Endodermal cell (in vitro differentiated cells): Measurements from ENCODE around the gene LRRC27. TPM values are rescaled to one million over a fixed set of nuclear protein-coding genes. Genes with fewer than 3 reads are reported as not detected.

Experiments used
- DNase-seq: peaks from one replicate; pipeline ENCODE4 v3.0.0-alpha.2; 2017
- H3K27ac ChIP-seq: 2 replicates; pipeline ENCODE4 v1.5.1; 2013; ENCODE audit warnings: mild to moderate bottlenecking, low read depth, low read length, moderate library complexity
- H3K27me3 ChIP-seq: 2 replicates; pipeline ENCODE4 v1.6.1; 2013; ENCODE audit warnings: mild to moderate bottlenecking, low read length, moderate library complexity; ENCODE audit not compliant: insufficient read depth, control insufficient read depth, poor library complexity, severe bottlenecking
- H3K36me3 ChIP-seq: 2 replicates; pipeline ENCODE4 v1.7.0; 2013; ENCODE audit warnings: mild to moderate bottlenecking, low read length, moderate library complexity; ENCODE audit not compliant: control insufficient read depth, insufficient read depth
- H3K4me1 ChIP-seq: one replicate; pipeline ENCODE4 v1.7.0; 2013; ENCODE audit warnings: low read length; ENCODE audit not compliant: control insufficient read depth, insufficient read depth
- H3K4me3 ChIP-seq: 2 replicates; pipeline ENCODE4 v1.5.1; 2013; ENCODE audit warnings: mild to moderate bottlenecking, low read length, moderate library complexity
- H3K9ac ChIP-seq: 2 replicates; pipeline ENCODE4 v1.6.1; 2013; ENCODE audit warnings: mild to moderate bottlenecking, low read length, moderate library complexity; ENCODE audit not compliant: poor library complexity, severe bottlenecking; ENCODE audit errors: extremely low read depth
- H3K9me3 ChIP-seq: 2 replicates; pipeline ENCODE4 v1.6.1; 2013; ENCODE audit warnings: mild to moderate bottlenecking, low read length, moderate library complexity; ENCODE audit not compliant: control insufficient read depth
- H3K27ac Mint-ChIP-seq: 2 replicates; pipeline ENCODE4 v1.8.0; 2020; ENCODE audit warnings: mixed read lengths
- H3K27me3 Mint-ChIP-seq: 2 replicates; pipeline ENCODE4 v1.8.0; 2021; ENCODE audit warnings: mild to moderate bottlenecking, mixed read lengths; ENCODE audit not compliant: insufficient read depth
- H3K36me3 Mint-ChIP-seq: 2 replicates; pipeline ENCODE4 v1.8.0; 2020; ENCODE audit warnings: low read depth, mixed read lengths
- H3K4me1 Mint-ChIP-seq: 2 replicates; pipeline ENCODE4 v1.8.0; 2020; ENCODE audit warnings: mixed read lengths
- H3K4me3 Mint-ChIP-seq: 2 replicates; pipeline ENCODE4 v1.8.0; 2020; ENCODE audit warnings: mild to moderate bottlenecking, moderate library complexity, mixed read lengths
- H3K9me3 Mint-ChIP-seq: 2 replicates; pipeline ENCODE4 v1.8.0; 2020; ENCODE audit warnings: mild to moderate bottlenecking, mixed read lengths
- CTCF ChIP-seq: fragments of 200-600 bp; sonication (generic); conservative IDR thresholded peaks from 2 replicates; pipeline ENCODE4 v1.5.0; 2021; ENCODE audit warnings: antibody characterized with exemption, mild to moderate bottlenecking
- WGBS, 2 experiments: methylation state at CpG; one replicate each; pipeline versions ENCODE4 v1.1.5 to v1.1.7; 2013; ENCODE audit warnings: missing lambda C conversion rate in 2 of 2, mixed read lengths in 1 of 2; ENCODE audit not compliant: insufficient coverage in 1 of 2, insufficient read length in 1 of 2; 5-methylcytosine and 5-hydroxymethylcytosine counted together
- total RNA-seq, 2 donors: library from RNA; stranded (reverse); fragmentation: NEBNext Ultra II Directional in 1 of 2; extraction: Animal tissue kit (Norgen Biotek cat#: 25700) in 1 of 2; gene quantifications; 2 replicates in 1 of 2; 3 replicates in 1 of 2; pipeline ENCODE4 v1.2.1, GENCODE V29; 2021

LRRC27 gene
- total RNA-seq, 2 donors from 2014 or later, result 10.3 to 14.6 TPM

GRCh38 chr10:132309879-132310591 is 22.0 kb upstream of the LRRC27 start:
- H3K4me3 Mint-ChIP-seq, result no peak overlapping the region
- H3K9me3 Mint-ChIP-seq, result peaks cover 31% of the 10 kb centered on the region
- peaks cover 14% of the 10 kb centered on the region for H3K9me3 ChIP-seq
- H3K27me3 Mint-ChIP-seq, result peaks cover 70% of the 10 kb centered on the region
- H3K4me1 ChIP-seq, result no peaks in the 10 kb centered on the region
- H3K4me3 ChIP-seq, result no peak overlapping the region
- no peak for TF ChIP-seq CTCF
- WGBS, 2 experiments, result 92 to 94% methylated on average over 2 to 7 of the region's 7 CpGs
- peaks cover 59% of the 10 kb centered on the region for H3K27me3 ChIP-seq
- no peak overlapping the region for H3K27ac ChIP-seq
- H3K27ac Mint-ChIP-seq, result no peak overlapping the region
- H3K36me3 Mint-ChIP-seq, result peaks cover 8% of the 10 kb centered on the region
- no peak overlapping the region for H3K9ac ChIP-seq
- peaks cover 1% of the 10 kb centered on the region for H3K4me1 Mint-ChIP-seq
- no peak for DNase-seq
- H3K36me3 ChIP-seq, result no peaks in the 10 kb centered on the region

GRCh38 chr10:132310701-132311337 is 21.2 kb upstream of the LRRC27 start:
- no peak overlapping the region for H3K4me3 Mint-ChIP-seq
- H3K36me3 Mint-ChIP-seq, result peaks cover 5% of the 10 kb centered on the region
- no peak for TF ChIP-seq CTCF
- H3K27me3 Mint-ChIP-seq, result peaks cover 62% of the 10 kb centered on the region
- H3K9me3 Mint-ChIP-seq, result peaks cover 28% of the 10 kb centered on the region
- Histone ChIP-seq H3K27me3 (peaks cover 53% of the 10 kb centered on the region), H3K9me3 (peaks cover 10% of the 10 kb centered on the region), H3K27ac (no peak overlapping the region), H3K4me1 (no peaks in the 10 kb centered on the region), H3K36me3 (no peaks in the 10 kb centered on the region), H3K9ac (no peak overlapping the region), H3K4me3 (no peak overlapping the region)
- H3K27ac Mint-ChIP-seq, result no peak overlapping the region
- peaks cover 1% of the 10 kb centered on the region for H3K4me1 Mint-ChIP-seq
- no peak for DNase-seq
- WGBS, 2 experiments, result 94 to 96% methylated on average over 12 to 17 of the region's 17 CpGs

GRCh38 chr10:132311338-132311939 is 20.6 kb upstream of the LRRC27 start:
- no peaks in the 10 kb centered on the region for H3K4me1 ChIP-seq
- no peaks in the 10 kb centered on the region for H3K36me3 ChIP-seq
- H3K9me3 Mint-ChIP-seq, result peaks cover 21% of the 10 kb centered on the region
- H3K9ac ChIP-seq, result no peak overlapping the region
- H3K27me3 ChIP-seq, result peaks cover 46% of the 10 kb centered on the region
- DNase-seq, result peak; percentile 77
- peaks cover 1% of the 10 kb centered on the region for H3K4me1 Mint-ChIP-seq
- no peak overlapping the region for H3K4me3 Mint-ChIP-seq
- H3K4me3 ChIP-seq, result no peak overlapping the region
- peak; percentile 45 for TF ChIP-seq CTCF
- H3K27me3 Mint-ChIP-seq, result peaks cover 59% of the 10 kb centered on the region
- H3K27ac ChIP-seq, result no peak overlapping the region
- no peak overlapping the region for H3K27ac Mint-ChIP-seq
- peaks cover 4% of the 10 kb centered on the region for H3K9me3 ChIP-seq
- WGBS, 2 experiments, result 64 to 73% methylated on average over 10 to 18 of the region's 18 CpGs
- H3K36me3 Mint-ChIP-seq, result peaks cover 2% of the 10 kb centered on the region
